ENCODE results near the gene WDR1. TPM values are rescaled to one million over a fixed set of nuclear protein-coding genes. Genes with fewer than 3 reads are reported as not detected.

The WDR1 gene
- total and polyA plus RNA-seq, 10 of the 15 experiments (the other 5 are each of a cell fraction or from before 2014, with no cell fraction given) = 28.5 to 397 (median 290) TPM

GRCh38 chr4:10144479-10144878, 27.9 kb upstream of the WDR1 start (continued):
- no peak for TF ChIP-seq MAX (IDR thresholded peaks at IDR 0.05; ENCODE audit: low read depth, low read length)
- no peak for TF ChIP-seq NR2C2 (IDR thresholded peaks at IDR 0.05; ENCODE audit: borderline replicate concordance, control insufficient read depth, insufficient read length, low read depth)
- no peak for TF ChIP-seq E4F1 (IDR thresholded peaks at IDR 0.05; ENCODE audit: borderline replicate concordance, partially characterized antibody)
- no peak for TF ChIP-seq SRF (IDR thresholded peaks at IDR 0.05; ENCODE audit: low read depth in 2 of 2, low read length in 2 of 2)
- TF ChIP-seq ZSCAN29 (IDR thresholded peaks at IDR 0.05) = no peak
- no peak for TF ChIP-seq SMARCA5 (IDR thresholded peaks at IDR 0.05)
- no peak for TF ChIP-seq IRF4 (IDR thresholded peaks at IDR 0.05; ENCODE audit: low read depth, low read length)
- TF ChIP-seq CREB1 (IDR thresholded peaks at IDR 0.05; ENCODE audit: low read depth) = no peak
- no peak for TF ChIP-seq GATAD2B (conservative IDR thresholded peaks at IDR 0.05; ENCODE audit: low read depth)
- TF ChIP-seq SPI1 (IDR thresholded peaks at IDR 0.05; ENCODE audit: borderline replicate concordance, insufficient read depth, low read depth, low read length) = no peak
- no peak for TF ChIP-seq MTA3 (IDR thresholded peaks at IDR 0.05; ENCODE audit: borderline replicate concordance, low read length)
- no peak for TF ChIP-seq SUPT20H (IDR thresholded peaks at IDR 0.05; ENCODE audit: borderline replicate concordance, control insufficient read depth, low read depth, low read length)

All from GM12878 (cell line).